Measurements from ENCODE around the gene SMO. TPM values are rescaled to one million over a fixed set of nuclear protein-coding genes. Genes with fewer than 3 reads are reported as not detected.

The SMO gene
- total and polyA plus RNA-seq, 9 of the 15 experiments (the other 6 are each of a cell fraction or from before 2014, with no cell fraction given), result 0.05 to 0.13 (median 0.10) TPM; not detected in 5

- no peaks in the 10 kb centered on the region for H3K36me3 ChIP-seq (ENCODE audit: control insufficient read depth, insufficient read depth, low read length)
- H3K79me2 ChIP-seq (ENCODE audit: control insufficient read depth, insufficient read depth, low read length), result no peaks in the 10 kb centered on the region
- H3K9me3 ChIP-seq (replicated peaks; ENCODE audit: control insufficient read depth, insufficient read depth, low read depth, low read length), result no peaks in the 10 kb centered on the region
- H2AFZ ChIP-seq (ENCODE audit: low read depth, low read length), result no peak overlapping the region
- H3K4me3 ChIP-seq, result no peak overlapping the region
- intact Hi-C loops (cut with micrococcal nuclease) (no loop called here), in situ Hi-C loops (cut with MboI) (no loop called here)
- DNase-seq (ENCODE audit: extremely low read depth in 1 of 4, low spot score in 3 of 4) (no peak), FAIRE-seq (no peak), ATAC-seq (no peak)
- H3K4me2 ChIP-seq (ENCODE audit: insufficient read depth, low read length), result no peak overlapping the region
- H3K9ac ChIP-seq (ENCODE audit: insufficient read depth in 1 of 2, low read depth in 2 of 2, low read length in 2 of 2), result no peak overlapping the region
- peaks cover 60 to 69% of the 10 kb centered on the region in 2 experiments for H3K27me3 ChIP-seq (ENCODE audit: control insufficient read depth in 2 of 2, insufficient read depth in 2 of 2, low read length in 2 of 2)
- BruUV-seq (replicated peaks), result no TSS peak
- WGBS (ENCODE audit: insufficient coverage, low coverage, missing lambda C conversion rate), result 15% methylated on average over 10 of the region's 10 CpGs
- H3K9me1 ChIP-seq (ENCODE audit: control insufficient read depth, insufficient read depth, low read length), result no peaks in the 10 kb centered on the region
- no peaks in the 10 kb centered on the region; the same call in 1 of the 2 replicates for H4K20me1 ChIP-seq (replicated peaks; ENCODE audit: control insufficient read depth, insufficient read depth, low read length)
- no peak overlapping the region for H3K27ac ChIP-seq (ENCODE audit: extremely low read depth, low read depth, low read length)
- TF ChIP-seq CBX8 (IDR thresholded peaks at IDR 0.05; ENCODE audit: borderline replicate concordance, extremely low read depth, low read depth, low read length, poor library complexity, severe bottlenecking), result peak; percentile 74
- TF ChIP-seq, protein P1, sequence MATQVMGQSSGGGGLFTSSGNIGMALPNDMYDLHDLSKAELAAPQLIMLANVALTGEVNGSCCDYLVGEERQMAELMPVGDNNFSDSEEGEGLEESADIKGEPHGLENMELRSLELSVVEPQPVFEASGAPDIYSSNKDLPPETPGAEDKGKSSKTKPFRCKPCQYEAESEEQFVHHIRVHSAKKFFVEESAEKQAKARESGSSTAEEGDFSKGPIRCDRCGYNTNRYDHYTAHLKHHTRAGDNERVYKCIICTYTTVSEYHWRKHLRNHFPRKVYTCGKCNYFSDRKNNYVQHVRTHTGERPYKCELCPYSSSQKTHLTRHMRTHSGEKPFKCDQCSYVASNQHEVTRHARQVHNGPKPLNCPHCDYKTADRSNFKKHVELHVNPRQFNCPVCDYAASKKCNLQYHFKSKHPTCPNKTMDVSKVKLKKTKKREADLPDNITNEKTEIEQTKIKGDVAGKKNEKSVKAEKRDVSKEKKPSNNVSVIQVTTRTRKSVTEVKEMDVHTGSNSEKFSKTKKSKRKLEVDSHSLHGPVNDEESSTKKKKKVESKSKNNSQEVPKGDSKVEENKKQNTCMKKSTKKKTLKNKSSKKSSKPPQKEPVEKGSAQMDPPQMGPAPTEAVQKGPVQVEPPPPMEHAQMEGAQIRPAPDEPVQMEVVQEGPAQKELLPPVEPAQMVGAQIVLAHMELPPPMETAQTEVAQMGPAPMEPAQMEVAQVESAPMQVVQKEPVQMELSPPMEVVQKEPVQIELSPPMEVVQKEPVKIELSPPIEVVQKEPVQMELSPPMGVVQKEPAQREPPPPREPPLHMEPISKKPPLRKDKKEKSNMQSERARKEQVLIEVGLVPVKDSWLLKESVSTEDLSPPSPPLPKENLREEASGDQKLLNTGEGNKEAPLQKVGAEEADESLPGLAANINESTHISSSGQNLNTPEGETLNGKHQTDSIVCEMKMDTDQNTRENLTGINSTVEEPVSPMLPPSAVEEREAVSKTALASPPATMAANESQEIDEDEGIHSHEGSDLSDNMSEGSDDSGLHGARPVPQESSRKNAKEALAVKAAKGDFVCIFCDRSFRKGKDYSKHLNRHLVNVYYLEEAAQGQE (IDR thresholded peaks at IDR 0.05; ENCODE audit: borderline replicate concordance), result no peak
- TF ChIP-seq, protein P1 (CRISPR knock-in tag; IDR thresholded peaks at IDR 0.05; ENCODE audit: low read depth), result no peak
- ChIA-PET POLR2A (interaction anchor here (1.2 kb wide), 1 partner anchor 196 kb away, joined by 3 read pairs; no protein-coding TSS in a partner anchor), CTCF (ENCODE audit: low intra/inter-chr PET ratio) (no interaction called here)
- peaks cover 0 to 12% of the 10 kb centered on the region in 2 experiments; a peak in 3 of 5 replicates for H3K4me1 ChIP-seq (replicated peaks in 1 of 2; ENCODE audit: control insufficient read depth in 2 of 2, insufficient read depth in 2 of 2, low read length in 2 of 2)
These were observed 44.7 kb upstream of the SMO start for GRCh38 chr7:129143724-129144094.

All from K562 (cell line).